Uterus (tissue), 2 donors: Measurements from ENCODE around the gene CD300H.

Source experiments
- POLR2A ChIP-seq, 2 donors: fragments of 450-650 bp; IDR thresholded peaks; one replicate each; pipeline ENCODE4 v1.6.1; 2016; ENCODE audit warnings: antibody characterized with exemption in 2 of 2, mild to moderate bottlenecking in 1 of 2, moderate library complexity in 1 of 2
- TF ChIP-seq, protein P1 (sequence below), 4 experiments: fragments of 200-600 bp in 2 of 4; fragments of 450-650 bp in 2 of 4; sonication (generic) in 2 of 4; IDR thresholded peaks; one replicate each; pipeline ENCODE4 v1.5.1; 2016 to 2019; ENCODE audit warnings: antibody characterized with exemption in 4 of 4, mild to moderate bottlenecking in 2 of 4, moderate library complexity in 1 of 4

DNA sequence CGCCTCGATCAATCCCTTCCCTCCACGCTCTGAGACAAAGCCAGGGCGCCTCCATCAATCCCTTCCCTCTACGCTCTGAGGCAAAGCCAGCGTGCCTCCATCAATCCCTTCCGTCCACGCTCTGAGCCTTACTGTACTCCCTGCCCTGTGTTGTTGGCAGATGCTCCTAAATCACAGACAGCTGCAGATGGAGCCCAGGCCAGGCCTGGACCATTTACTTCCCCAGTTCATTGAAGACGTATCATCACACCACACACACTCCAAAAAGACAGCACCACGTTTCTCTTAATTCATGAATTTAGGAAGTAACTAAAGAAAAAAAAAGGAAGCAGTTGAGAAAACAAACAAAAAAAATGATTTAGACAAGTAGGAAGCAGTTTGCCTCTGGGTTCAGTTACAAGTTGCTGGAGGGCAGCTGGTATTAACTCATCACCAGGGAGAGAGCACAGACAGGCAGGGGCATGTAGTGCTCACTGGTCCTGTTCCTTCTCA, 32.2 kb upstream of the CD300H start:
- TF ChIP-seq, protein P1, sequence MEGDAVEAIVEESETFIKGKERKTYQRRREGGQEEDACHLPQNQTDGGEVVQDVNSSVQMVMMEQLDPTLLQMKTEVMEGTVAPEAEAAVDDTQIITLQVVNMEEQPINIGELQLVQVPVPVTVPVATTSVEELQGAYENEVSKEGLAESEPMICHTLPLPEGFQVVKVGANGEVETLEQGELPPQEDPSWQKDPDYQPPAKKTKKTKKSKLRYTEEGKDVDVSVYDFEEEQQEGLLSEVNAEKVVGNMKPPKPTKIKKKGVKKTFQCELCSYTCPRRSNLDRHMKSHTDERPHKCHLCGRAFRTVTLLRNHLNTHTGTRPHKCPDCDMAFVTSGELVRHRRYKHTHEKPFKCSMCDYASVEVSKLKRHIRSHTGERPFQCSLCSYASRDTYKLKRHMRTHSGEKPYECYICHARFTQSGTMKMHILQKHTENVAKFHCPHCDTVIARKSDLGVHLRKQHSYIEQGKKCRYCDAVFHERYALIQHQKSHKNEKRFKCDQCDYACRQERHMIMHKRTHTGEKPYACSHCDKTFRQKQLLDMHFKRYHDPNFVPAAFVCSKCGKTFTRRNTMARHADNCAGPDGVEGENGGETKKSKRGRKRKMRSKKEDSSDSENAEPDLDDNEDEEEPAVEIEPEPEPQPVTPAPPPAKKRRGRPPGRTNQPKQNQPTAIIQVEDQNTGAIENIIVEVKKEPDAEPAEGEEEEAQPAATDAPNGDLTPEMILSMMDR (IDR thresholded peaks at IDR 0.05), result no peak
- no peak for TF ChIP-seq POLR2A (IDR thresholded peaks at IDR 0.05)
